ENCODE data around the gene STAG1. TPM values are rescaled to one million over a fixed set of nuclear protein-coding genes. Genes with fewer than 3 reads are reported as not detected.

The STAG1 gene
- polyA plus RNA-seq, 2 of the 4 experiments (the other 2 are of a cell fraction): 12.8 to 19.2 TPM

DNA sequence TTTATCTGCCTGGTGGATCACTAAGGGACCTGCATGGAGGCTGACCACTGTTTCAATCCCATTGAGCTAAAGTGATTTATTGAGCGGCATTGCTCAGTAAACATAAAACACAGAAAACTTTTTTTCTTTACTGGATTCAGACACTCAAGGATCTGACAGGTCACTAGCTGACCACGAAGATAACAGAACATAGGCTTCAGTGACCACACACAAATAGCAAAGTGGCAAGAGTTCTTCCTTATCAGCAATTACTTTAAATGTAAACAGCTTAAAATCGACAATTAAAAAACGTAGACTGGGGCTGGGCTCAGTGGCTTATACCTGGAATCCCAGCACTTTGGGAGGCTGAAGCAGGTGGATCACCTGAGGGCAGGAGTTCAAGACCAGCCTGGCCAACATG is 48.7 kb downstream of the STAG1 start:
- FAIRE-seq (no peak), ATAC-seq (no peak), DNase-seq (ENCODE audit: low read depth in 1 of 2, low spot score in 1 of 2) (no peak)
- no peaks in the 10 kb centered on the region for H3K9me3 ChIP-seq
- no peak overlapping the region for H3K27ac ChIP-seq
- ChIA-PET CTCF (interaction anchor here (1.1 kb wide), 1 partner anchor 49 kb away, joined by 5 read pairs; the partner anchor contains the start of gene STAG1), POLR2A (no interaction called here)
- WGBS (ENCODE audit: missing lambda C conversion rate): 92% methylated on average over 4 of the region's 4 CpGs
- TF ChIP-seq CEBPB (IDR thresholded peaks at IDR 0.05) (no peak), RAD21 (conservative IDR thresholded peaks at IDR 0.05 in 1 of 2, IDR thresholded peaks at IDR 0.05 in 1 of 2) (no peak), EP300 (IDR thresholded peaks at IDR 0.05) (no peak), ZNF302 (CRISPR knock-in tag; IDR thresholded peaks at IDR 0.05) (no peak), PHF8 (IDR thresholded peaks at IDR 0.05; ENCODE audit: borderline replicate concordance, low read depth) (no peak), BHLHE40 (IDR thresholded peaks at IDR 0.05; ENCODE audit: low read depth, low read length) (no peak), CHD2 (IDR thresholded peaks at IDR 0.05; ENCODE audit: low read length, partially characterized antibody) (no peak), MAFK (IDR thresholded peaks at IDR 0.05; ENCODE audit: partially characterized antibody) (no peak)
- TF ChIP-seq, protein P1, sequence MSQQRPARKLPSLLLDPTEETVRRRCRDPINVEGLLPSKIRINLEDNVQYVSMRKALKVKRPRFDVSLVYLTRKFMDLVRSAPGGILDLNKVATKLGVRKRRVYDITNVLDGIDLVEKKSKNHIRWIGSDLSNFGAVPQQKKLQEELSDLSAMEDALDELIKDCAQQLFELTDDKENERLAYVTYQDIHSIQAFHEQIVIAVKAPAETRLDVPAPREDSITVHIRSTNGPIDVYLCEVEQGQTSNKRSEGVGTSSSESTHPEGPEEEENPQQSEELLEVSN (IDR thresholded peaks at IDR 0.05; ENCODE audit: borderline replicate concordance, low read depth): no peak
- no peak overlapping the region for H3K4me3 ChIP-seq
- H3K4me2 ChIP-seq: no peak overlapping the region
- no peaks in the 10 kb centered on the region for H3K4me1 ChIP-seq

DNA sequence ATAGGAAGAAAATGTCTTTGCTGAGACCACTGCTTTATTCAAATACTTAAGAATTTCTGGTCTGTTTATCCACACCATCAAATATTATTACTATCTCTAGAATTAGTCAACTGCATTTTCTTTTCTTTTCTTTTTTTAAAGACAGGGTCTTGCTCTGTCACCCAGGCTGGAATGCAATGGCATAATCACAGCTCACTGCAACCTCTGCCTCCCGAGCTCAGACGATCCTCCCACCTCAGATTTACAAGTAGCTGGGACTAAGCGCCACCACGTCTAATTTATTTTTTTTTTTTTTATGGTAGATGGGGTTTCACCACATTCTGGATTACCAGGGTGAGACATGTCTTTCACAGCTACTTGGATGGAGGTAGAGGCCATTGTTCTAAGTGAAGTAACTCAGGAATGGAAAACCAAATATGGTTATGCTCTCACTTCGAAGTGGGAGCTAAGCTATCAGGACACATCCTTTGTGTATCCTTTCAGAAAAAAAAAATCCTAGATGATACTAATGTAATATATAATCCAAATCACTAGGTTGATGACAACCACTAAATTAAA is 52.8 kb downstream of the STAG1 start:
- Histone ChIP-seq H3K9me3 (no peaks in the 10 kb centered on the region), H3K4me3 (no peak overlapping the region), H3K4me2 (no peak overlapping the region), H3K27ac (no peak overlapping the region), H3K4me1 (0 out of 3 replicates have a peak, but pooled peaks cover 8% of the 10 kb centered on the region)
- FAIRE-seq (no peak), DNase-seq (ENCODE audit: low read depth in 1 of 2, low spot score in 1 of 2) (no peak), ATAC-seq (no peak)
- ChIA-PET POLR2A (no interaction called here), CTCF (interaction anchor here (0.6 kb wide), 1 partner anchor 15 kb away, joined by 3 read pairs; no protein-coding TSS in a partner anchor)
- TF ChIP-seq HDAC2 (IDR thresholded peaks at IDR 0.05) (no peak), ZSCAN20 (CRISPR knock-in tag; IDR thresholded peaks at IDR 0.05) (no peak), TFCP2L1 (CRISPR knock-in tag; IDR thresholded peaks at IDR 0.05) (no peak), RNF2 (IDR thresholded peaks at IDR 0.05; ENCODE audit: borderline replicate concordance, low read depth) (no peak), EHF (CRISPR knock-in tag; IDR thresholded peaks at IDR 0.05) (no peak), POLR2A (IDR thresholded peaks at IDR 0.05; ENCODE audit: low read length) (no peak), PHF8 (IDR thresholded peaks at IDR 0.05; ENCODE audit: borderline replicate concordance, low read depth) (no peak), HOXB5 (CRISPR knock-in tag; IDR thresholded peaks at IDR 0.05) (no peak), ESRRA (IDR thresholded peaks at IDR 0.05; ENCODE audit: borderline replicate concordance, low read length) (no peak), ZFP36 (IDR thresholded peaks at IDR 0.05; ENCODE audit: borderline replicate concordance, partially characterized antibody) (no peak), ZNF302 (CRISPR knock-in tag; IDR thresholded peaks at IDR 0.05) (no peak), CEBPB (IDR thresholded peaks at IDR 0.05) (no peak)
- TF ChIP-seq, protein P2, sequence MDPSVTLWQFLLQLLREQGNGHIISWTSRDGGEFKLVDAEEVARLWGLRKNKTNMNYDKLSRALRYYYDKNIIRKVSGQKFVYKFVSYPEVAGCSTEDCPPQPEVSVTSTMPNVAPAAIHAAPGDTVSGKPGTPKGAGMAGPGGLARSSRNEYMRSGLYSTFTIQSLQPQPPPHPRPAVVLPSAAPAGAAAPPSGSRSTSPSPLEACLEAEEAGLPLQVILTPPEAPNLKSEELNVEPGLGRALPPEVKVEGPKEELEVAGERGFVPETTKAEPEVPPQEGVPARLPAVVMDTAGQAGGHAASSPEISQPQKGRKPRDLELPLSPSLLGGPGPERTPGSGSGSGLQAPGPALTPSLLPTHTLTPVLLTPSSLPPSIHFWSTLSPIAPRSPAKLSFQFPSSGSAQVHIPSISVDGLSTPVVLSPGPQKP (IDR thresholded peaks at IDR 0.05; ENCODE audit: low read depth, low read length): no peak
- 92% methylated on average over 5 of the region's 5 CpGs for WGBS (ENCODE audit: missing lambda C conversion rate)

DNA sequence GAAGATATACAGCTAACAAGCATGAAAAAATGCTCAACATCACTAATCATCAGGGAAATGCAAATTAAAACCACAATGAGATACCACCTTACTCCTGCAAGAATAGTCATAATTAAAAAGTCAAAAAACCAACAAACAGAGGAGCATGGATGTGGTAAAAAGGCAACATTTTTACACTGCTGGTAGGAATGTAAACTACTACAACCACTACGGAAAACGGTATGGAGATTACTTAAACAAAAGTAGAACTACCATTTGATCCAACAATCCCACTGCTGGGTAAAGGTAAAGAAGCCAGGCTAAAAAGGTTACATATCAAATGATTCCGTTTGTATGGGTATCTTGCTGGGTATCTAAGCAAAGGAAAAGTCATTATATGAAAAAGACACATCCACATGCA is 53.8 kb downstream of the STAG1 start:
- FAIRE-seq (no peak), ATAC-seq (no peak), DNase-seq (ENCODE audit: low read depth in 1 of 2, low spot score in 1 of 2) (no peak)
- H3K4me1 ChIP-seq: 0 out of 3 replicates have a peak, but pooled peaks cover 8% of the 10 kb centered on the region
- no peaks in the 10 kb centered on the region for H3K9me3 ChIP-seq
- ChIA-PET POLR2A (no interaction called here), CTCF (interaction anchor here (1.2 kb wide), 1 partner anchor 122 kb away, joined by 3 read pairs; no protein-coding TSS in a partner anchor)
- no peak overlapping the region for H3K4me2 ChIP-seq
- no peak overlapping the region for H3K27ac ChIP-seq
- TF ChIP-seq ESRRA (IDR thresholded peaks at IDR 0.05; ENCODE audit: borderline replicate concordance, low read length): no peak
- TF ChIP-seq, protein P2 (IDR thresholded peaks at IDR 0.05; ENCODE audit: low read depth, low read length): no peak
- 71% methylated on average over 3 of the region's 3 CpGs for WGBS (ENCODE audit: missing lambda C conversion rate)
- no peak overlapping the region for H3K4me3 ChIP-seq
